CD4-positive, alpha-beta T cell (primary cell): ENCODE results near the gene SPINT1. TPM values are rescaled to one million over a fixed set of nuclear protein-coding genes. Genes with fewer than 3 reads are reported as not detected.

Experiments
- ATAC-seq: fragments of 200-7000 bp; cut with Tn5 transposase; one replicate; pipeline ENCODE4 v1.10.0; 2022; ENCODE audit warnings: mild to moderate bottlenecking; ENCODE audit not compliant: poor library complexity
- CTCF ChIA-PET: fragments of 350-600 bp; sonication (Branson Sonifier 250); formaldehyde crosslinking; loops from one replicate; lab custom pipeline; 2021; ENCODE audit warnings: antibody characterized with exemption, inconsistent platforms; lab: Charles Lee
- POLR2A ChIA-PET: fragments of 350-600 bp; sonication (Branson Sonifier 250); formaldehyde crosslinking; loops from one replicate; lab custom pipeline; 2021; ENCODE audit warnings: antibody characterized with exemption, inconsistent platforms; lab: Charles Lee
- DNase-seq, 14 experiments: peaks; one replicate each; pipeline ENCODE4 v3.0.0-alpha.2; 2013 to 2020; ENCODE audit warnings: mixed read lengths in 2 of 14
- H3K27ac ChIP-seq, 2 donors: one replicate each; pipeline versions ENCODE4 v1.5.1 to v1.7.0; 2013; ENCODE audit warnings: low read length in 2 of 2, low read depth in 1 of 2, mild to moderate bottlenecking in 1 of 2
- H3K27me3 ChIP-seq, 2 experiments: 1 replicate in 1 of 2; 2 replicates in 1 of 2; pipeline versions ENCODE4 v1.6.1 to v1.7.0; 2013; ENCODE audit warnings: low read length in 2 of 2, control low read depth in 1 of 2, mild to moderate bottlenecking in 1 of 2, moderate library complexity in 1 of 2; ENCODE audit not compliant: insufficient read depth in 2 of 2, control insufficient read depth in 1 of 2
- H3K36me3 ChIP-seq: one replicate; pipeline ENCODE4 v1.6.1; 2013; ENCODE audit warnings: low read length, control low read depth; ENCODE audit not compliant: insufficient read depth
- H3K4me1 ChIP-seq: one replicate; pipeline ENCODE4 v1.6.1; 2013; ENCODE audit warnings: low read length, control low read depth; ENCODE audit not compliant: insufficient read depth
- H3K4me3 ChIP-seq: one replicate; pipeline ENCODE4 v1.5.1; 2013; ENCODE audit warnings: mild to moderate bottlenecking, low read length, moderate library complexity
- H3K9me3 ChIP-seq, 2 experiments: 1 replicate in 1 of 2; 2 replicates in 1 of 2; pipeline versions ENCODE4 v1.6.1 to v1.7.0; 2013; ENCODE audit warnings: low read length in 2 of 2, mild to moderate bottlenecking in 2 of 2, control low read depth in 1 of 2, moderate library complexity in 1 of 2; ENCODE audit not compliant: control insufficient read depth in 1 of 2, insufficient read depth in 1 of 2
- H3K27ac Mint-ChIP-seq: one replicate; pipeline ENCODE4 v1.8.0; 2020; ENCODE audit warnings: mixed read lengths
- H3K27me3 Mint-ChIP-seq: one replicate; pipeline ENCODE4 v1.8.0; 2021; ENCODE audit warnings: mixed read lengths
- H3K36me3 Mint-ChIP-seq: one replicate; pipeline ENCODE4 v1.8.0; 2021; ENCODE audit warnings: low read depth, mixed read lengths
- H3K4me1 Mint-ChIP-seq: one replicate; pipeline ENCODE4 v1.8.0; 2021; ENCODE audit warnings: low read depth, mixed read lengths
- H3K4me3 Mint-ChIP-seq: one replicate; pipeline ENCODE4 v1.8.0; 2020; ENCODE audit warnings: mild to moderate bottlenecking, mixed read lengths
- H3K9me3 Mint-ChIP-seq: one replicate; pipeline ENCODE4 v1.8.0; 2020; ENCODE audit warnings: mixed read lengths
- CTCF ChIP-seq: fragments of 200-600 bp; IDR thresholded peaks from one replicate; pipeline ENCODE4 v1.8.0; 2022; ENCODE audit warnings: antibody characterized with exemption, mild to moderate bottlenecking
- intact Hi-C, 2 experiments: fragments of 100-400 bp; cut with DNase I in 1 of 2; cut with micrococcal nuclease in 1 of 2; formaldehyde crosslinking; loops; one replicate each; pipeline versions ENCODE4 v1.15.1 to v1.9.0; 2023 to 2025; cut with DNase I, micrococcal nuclease
- total RNA-seq, 174 experiments: library from RNA in 2 of 174; stranded (reverse) in 2 of 174; gene quantifications; one replicate each; pipeline ENCODE4 v1.2.3 and lab custom pipeline; 2021 to 2026

SPINT1 gene
- total RNA-seq, 2 experiments from 2014 or later = 1.0 to 1.6 TPM

- H3K36me3 ChIP-seq = no peaks in the 10 kb centered on the region
- DNase-seq = peak in 4 of 14 experiments; percentile 31 to 60 (median 42)
- H3K4me1 Mint-ChIP-seq = peaks cover 34% of the 10 kb centered on the region
- TF ChIP-seq CTCF = no peak
- CTCF ChIA-PET = no interaction called here
- no peak overlapping the region for H3K4me3 Mint-ChIP-seq
- H3K27me3 ChIP-seq = peaks cover 0 to 10% of the 10 kb centered on the region in 2 experiments
- peaks cover 42% of the 10 kb centered on the region for H3K4me1 ChIP-seq
- ATAC-seq = no peak
- POLR2A ChIA-PET = interaction anchor here (0.6 kb wide), 1 partner anchor 763 kb away, joined by 3 read pairs; no protein-coding TSS in a partner anchor
- H3K9me3 ChIP-seq = no peaks in the 10 kb centered on the region
- H3K9me3 Mint-ChIP-seq = no peaks in the 10 kb centered on the region
- intact Hi-C loops = no loop called here
- peaks cover 9% of the 10 kb centered on the region for H3K27me3 Mint-ChIP-seq
- no peaks in the 10 kb centered on the region for H3K36me3 Mint-ChIP-seq
- H3K4me3 ChIP-seq = no peak overlapping the region
- no peak overlapping the region for H3K27ac ChIP-seq
- H3K27ac Mint-ChIP-seq = peak overlapping the region; percentile 0
These were observed 3.5 kb downstream of the SPINT1 start for GRCh38 chr15:40847223-40847961.

GRCh38 chr15:40850576-40851112 is 6.8 kb downstream of the SPINT1 start:
- TF ChIP-seq CTCF = no peak
- peaks cover 22% of the 10 kb centered on the region for H3K4me1 Mint-ChIP-seq
- Histone ChIP-seq H3K36me3 (no peaks in the 10 kb centered on the region), H3K4me3 (no peak overlapping the region), H3K27ac (no peak overlapping the region), H3K4me1 (peaks cover 21% of the 10 kb centered on the region), H3K9me3 (peaks cover 0 to 3% of the 10 kb centered on the region in 2 experiments), H3K27me3 (no peaks in the 10 kb centered on the region)
- H3K27me3 Mint-ChIP-seq = no peaks in the 10 kb centered on the region
- DNase-seq = no peak
- POLR2A ChIA-PET = no interaction called here
- no peaks in the 10 kb centered on the region for H3K36me3 Mint-ChIP-seq
- intact Hi-C loops = no loop called here
- H3K9me3 Mint-ChIP-seq = no peaks in the 10 kb centered on the region
- H3K27ac Mint-ChIP-seq = no peak overlapping the region
- no peak overlapping the region for H3K4me3 Mint-ChIP-seq
- no peak for ATAC-seq
- CTCF ChIA-PET = interaction anchor here (0.8 kb wide), 1 partner anchor 8 kb away, joined by 4 read pairs; no protein-coding TSS in a partner anchor

GRCh38 chr15:40852529-40852928 is 8.7 kb downstream of the SPINT1 start:
- H3K27me3 ChIP-seq = no peaks in the 10 kb centered on the region
- H3K36me3 ChIP-seq = peaks cover 2% of the 10 kb centered on the region
- peaks cover 0 to 3% of the 10 kb centered on the region in 2 experiments for H3K9me3 ChIP-seq
- no peak for ATAC-seq
- H3K4me1 ChIP-seq = peaks cover 7% of the 10 kb centered on the region
- Mint-ChIP-seq H3K4me1 (peaks cover 9% of the 10 kb centered on the region), H3K4me3 (no peak overlapping the region), H3K36me3 (no peaks in the 10 kb centered on the region), H3K27ac (no peak overlapping the region), H3K27me3 (no peaks in the 10 kb centered on the region), H3K9me3 (no peaks in the 10 kb centered on the region)
- CTCF ChIA-PET = interaction anchor here (0.7 kb wide), 1 partner anchor 42 kb away, joined by 3 read pairs; the partner anchor contains the start of gene VPS18
- no peak overlapping the region for H3K4me3 ChIP-seq
- no peak for DNase-seq
- POLR2A ChIA-PET = interaction anchor here (1.2 kb wide), 1 partner anchor 10 kb away, joined by 3 read pairs; no protein-coding TSS in a partner anchor
- intact Hi-C loops = no loop called here
- no peak overlapping the region for H3K27ac ChIP-seq
- TF ChIP-seq CTCF = no peak
